GM10266 (cell line): ENCODE results near the gene SUGCT.

Source experiments
- DNase-seq: peaks from one replicate; pipeline ENCODE4 v3.0.0; 2012; ENCODE audit errors: extremely low spot score
- CTCF ChIP-seq: IDR thresholded peaks from 2 replicates; pipeline ENCODE4 v1.5.1; 2012; ENCODE audit warnings: mild to moderate bottlenecking, low read depth; ENCODE audit not compliant: control insufficient read depth, insufficient read depth; ENCODE audit errors: missing control alignments

Gene SUGCT

GRCh38 chr7:40658729-40659128 lies 523.9 kb downstream of the SUGCT start:
- no peak for DNase-seq
- no peak for TF ChIP-seq CTCF

- no peak for DNase-seq
- TF ChIP-seq CTCF: no peak
Measured at GRCh38 chr7:40659231-40659630, 524.4 kb downstream of the SUGCT start.

DNA sequence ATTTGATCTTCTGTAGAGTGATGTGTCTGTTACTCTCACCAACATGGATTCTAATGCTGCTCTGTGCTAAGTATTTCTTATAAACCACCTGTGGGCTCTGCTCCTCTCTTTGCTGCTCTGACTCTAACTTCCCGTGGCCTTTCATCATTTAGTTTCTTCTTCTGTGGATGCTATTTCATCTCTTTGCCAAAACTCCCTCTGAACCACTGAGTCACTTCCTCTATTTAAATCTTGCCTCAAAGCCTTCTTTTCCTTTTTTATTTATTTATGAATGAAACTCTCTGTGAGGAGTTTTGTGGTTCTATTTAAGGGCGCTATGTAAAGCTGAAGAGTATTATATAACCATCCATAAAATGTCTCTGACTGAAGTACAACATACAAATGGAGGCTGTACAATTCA lies 538.5 kb downstream of the SUGCT start:
- no peak for DNase-seq

GRCh38 chr7:40674316-40674715 lies 539.5 kb downstream of the SUGCT start:
- no peak for TF ChIP-seq CTCF

More for the DNA sequence above, 538.5 kb downstream of the SUGCT start:
- TF ChIP-seq CTCF: no peak

DNA sequence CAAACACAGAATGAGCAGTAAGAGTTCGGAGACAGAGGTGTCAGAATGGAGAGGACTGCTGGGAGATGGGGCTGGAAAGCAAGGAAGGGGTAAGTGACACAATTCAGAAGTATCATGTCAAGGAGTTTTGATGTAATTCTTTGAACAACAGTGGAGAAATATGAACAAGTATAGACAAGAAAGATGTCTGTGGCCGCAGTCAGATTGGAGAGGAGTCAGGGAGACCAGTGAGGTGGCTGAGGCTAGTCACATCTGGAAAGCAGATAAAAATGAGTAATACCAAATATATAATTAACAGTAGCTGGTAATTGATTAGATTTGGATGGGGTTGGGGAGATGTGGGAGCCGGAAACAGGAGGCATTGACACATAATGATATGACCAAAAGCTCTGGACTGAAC lies 540.9 kb downstream of the SUGCT start:
- DNase-seq: no peak

More at GRCh38 chr7:40674316-40674715, 539.5 kb downstream of the SUGCT start:
- DNase-seq: no peak

GRCh38 chr7:40676221-40676620 lies 541.4 kb downstream of the SUGCT start:
- no peak for TF ChIP-seq CTCF
- no peak for DNase-seq

More for the DNA sequence above, 540.9 kb downstream of the SUGCT start:
- TF ChIP-seq CTCF: no peak

DNA sequence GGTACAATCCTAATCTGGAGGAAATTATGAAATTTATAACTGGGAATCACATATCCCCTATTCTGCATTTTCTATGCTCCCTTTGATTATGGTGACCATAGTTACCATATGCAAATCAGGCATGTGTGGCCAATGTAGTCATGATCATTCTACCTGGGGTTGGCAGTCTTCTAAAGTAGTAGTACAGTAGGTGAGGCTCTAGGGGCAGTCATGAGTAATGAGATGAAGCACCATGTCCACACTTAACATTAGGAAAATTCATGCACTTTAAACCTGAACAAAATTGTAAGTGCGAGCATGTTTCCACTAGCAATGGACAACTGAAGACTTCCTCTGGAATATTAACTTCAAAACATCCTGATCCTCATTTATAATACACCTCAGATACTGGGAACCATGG lies 545.9 kb downstream of the SUGCT start:
- no peak for DNase-seq
- no peak for TF ChIP-seq CTCF

DNA sequence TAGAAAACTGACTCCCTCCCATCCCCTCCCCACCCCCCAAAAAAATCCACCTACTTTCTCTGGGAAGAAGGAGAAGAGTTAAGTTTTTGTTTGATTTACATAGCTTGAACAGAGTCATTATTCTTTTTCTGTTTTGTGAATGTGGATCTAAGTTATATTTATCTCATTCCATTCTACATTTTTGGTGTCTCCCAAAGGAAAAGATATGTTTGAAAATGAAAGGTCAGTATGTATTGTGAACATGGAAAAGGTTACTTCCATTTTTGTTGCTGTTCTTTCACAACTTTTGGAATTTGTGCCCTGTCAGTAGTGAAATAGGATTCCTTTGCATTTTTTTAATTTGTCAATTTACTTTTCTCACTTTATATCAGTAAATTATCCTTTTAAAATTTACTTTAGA lies 547.9 kb downstream of the SUGCT start:
- TF ChIP-seq CTCF: no peak
- DNase-seq: no peak
